ENCODE results near the gene TSPAN13. TPM values are rescaled to one million over a fixed set of nuclear protein-coding genes. Genes with fewer than 3 reads are reported as not detected.
"Not testable (repeated sequence)": the region's sequence is repeated elsewhere in the genome, so short reads cannot be mapped to it uniquely, and the experiment has no call there.

Gene TSPAN13
- total RNA-seq, 1 donor from 2014 or later, result 81.1 TPM

DNA sequence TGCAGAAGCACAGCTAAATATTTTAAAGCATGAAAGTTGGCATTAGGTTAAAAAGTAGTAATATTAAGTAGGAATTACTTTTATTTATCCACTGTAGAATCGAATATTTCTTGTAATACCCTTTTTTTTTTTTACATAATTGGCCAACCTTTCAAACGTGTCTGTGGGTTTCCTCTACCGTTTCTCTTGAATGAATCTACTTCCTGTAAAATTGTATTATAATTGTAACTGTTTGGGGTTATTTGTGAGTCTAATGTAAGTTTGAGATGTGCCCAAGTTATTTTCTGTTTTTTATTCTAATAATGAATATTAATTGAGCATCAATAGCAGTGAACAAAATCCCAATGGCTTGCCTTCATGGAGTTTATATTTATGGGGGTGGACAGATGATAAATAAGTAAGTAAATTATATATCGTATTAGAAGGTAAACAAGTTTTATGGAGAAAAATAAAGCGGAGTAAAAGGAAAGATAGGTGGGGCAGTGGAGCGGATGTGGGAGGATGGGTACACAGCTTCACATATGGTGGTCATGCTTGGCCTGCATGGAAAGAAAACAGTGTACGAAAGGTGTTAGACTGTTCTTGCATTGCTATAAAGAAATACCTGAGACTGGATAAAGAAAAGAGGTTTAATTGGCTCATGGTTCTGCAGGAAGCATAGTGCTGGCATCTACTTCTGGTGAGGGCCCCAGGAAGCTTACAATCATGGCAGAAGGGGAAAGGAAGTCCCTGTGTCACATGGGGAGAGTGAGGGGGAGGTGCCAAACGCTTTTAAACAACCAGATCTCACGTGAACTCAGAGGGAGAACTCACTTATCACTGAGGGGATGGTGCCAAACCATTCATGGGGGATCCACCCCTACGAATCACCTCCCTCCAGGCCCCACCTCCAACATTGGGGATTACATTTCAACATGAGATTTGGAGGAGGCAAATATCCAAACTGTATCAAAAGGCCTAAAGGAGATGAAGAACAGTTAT lies 5.4 kb downstream of the TSPAN13 start:
- peaks cover 12% of the 10 kb centered on the region for H3K9me3 Mint-ChIP-seq (ENCODE audit: unreplicated experiment)
- H3K4me3 Mint-ChIP-seq (ENCODE audit: unreplicated experiment), result no peak overlapping the region
- H3K36me3 Mint-ChIP-seq (ENCODE audit: unreplicated experiment), result peaks cover 10% of the 10 kb centered on the region
- no peak for DNase-seq
- H3K4me1 Mint-ChIP-seq (ENCODE audit: low read depth, unreplicated experiment), result peaks cover 13% of the 10 kb centered on the region
- H3K27me3 Mint-ChIP-seq (ENCODE audit: unreplicated experiment), result peaks cover 10% of the 10 kb centered on the region
- TF ChIP-seq, protein P1, sequence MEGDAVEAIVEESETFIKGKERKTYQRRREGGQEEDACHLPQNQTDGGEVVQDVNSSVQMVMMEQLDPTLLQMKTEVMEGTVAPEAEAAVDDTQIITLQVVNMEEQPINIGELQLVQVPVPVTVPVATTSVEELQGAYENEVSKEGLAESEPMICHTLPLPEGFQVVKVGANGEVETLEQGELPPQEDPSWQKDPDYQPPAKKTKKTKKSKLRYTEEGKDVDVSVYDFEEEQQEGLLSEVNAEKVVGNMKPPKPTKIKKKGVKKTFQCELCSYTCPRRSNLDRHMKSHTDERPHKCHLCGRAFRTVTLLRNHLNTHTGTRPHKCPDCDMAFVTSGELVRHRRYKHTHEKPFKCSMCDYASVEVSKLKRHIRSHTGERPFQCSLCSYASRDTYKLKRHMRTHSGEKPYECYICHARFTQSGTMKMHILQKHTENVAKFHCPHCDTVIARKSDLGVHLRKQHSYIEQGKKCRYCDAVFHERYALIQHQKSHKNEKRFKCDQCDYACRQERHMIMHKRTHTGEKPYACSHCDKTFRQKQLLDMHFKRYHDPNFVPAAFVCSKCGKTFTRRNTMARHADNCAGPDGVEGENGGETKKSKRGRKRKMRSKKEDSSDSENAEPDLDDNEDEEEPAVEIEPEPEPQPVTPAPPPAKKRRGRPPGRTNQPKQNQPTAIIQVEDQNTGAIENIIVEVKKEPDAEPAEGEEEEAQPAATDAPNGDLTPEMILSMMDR (IDR thresholded peaks at IDR 0.05; ENCODE audit: partially characterized antibody, unreplicated experiment), result no peak
- no peak overlapping the region for H3K27ac Mint-ChIP-seq (ENCODE audit: unreplicated experiment)

DNA sequence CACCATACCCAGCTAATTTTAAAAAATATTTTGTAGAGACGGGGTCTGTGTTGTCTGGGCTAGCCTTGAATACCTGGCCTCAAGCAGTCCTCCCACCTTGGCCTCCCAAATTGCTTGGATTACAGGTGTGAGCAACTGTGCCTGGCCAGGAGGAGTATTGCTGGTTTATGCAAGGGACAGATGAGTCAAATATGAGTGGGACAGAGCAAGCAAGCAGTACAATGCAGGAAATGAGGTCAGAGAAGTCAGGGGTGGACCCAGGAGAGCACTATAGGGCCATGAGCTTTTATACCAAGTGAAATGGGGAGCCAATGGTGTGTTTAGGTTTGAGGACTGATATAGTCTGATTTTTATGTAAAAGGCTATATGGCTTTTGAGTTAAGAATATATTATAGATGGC lies 6.3 kb downstream of the TSPAN13 start:
- Mint-ChIP-seq H3K36me3 (ENCODE audit: unreplicated experiment) (peaks cover 10% of the 10 kb centered on the region), H3K4me3 (ENCODE audit: unreplicated experiment) (no peak overlapping the region), H3K27me3 (ENCODE audit: unreplicated experiment) (peaks cover 3% of the 10 kb centered on the region), H3K4me1 (ENCODE audit: low read depth, unreplicated experiment) (peaks cover 13% of the 10 kb centered on the region), H3K9me3 (ENCODE audit: unreplicated experiment) (peaks cover 3% of the 10 kb centered on the region), H3K27ac (ENCODE audit: unreplicated experiment) (no peak overlapping the region)
- TF ChIP-seq, protein P1 (IDR thresholded peaks at IDR 0.05; ENCODE audit: partially characterized antibody, unreplicated experiment), result no peak
- no peak for DNase-seq

DNA sequence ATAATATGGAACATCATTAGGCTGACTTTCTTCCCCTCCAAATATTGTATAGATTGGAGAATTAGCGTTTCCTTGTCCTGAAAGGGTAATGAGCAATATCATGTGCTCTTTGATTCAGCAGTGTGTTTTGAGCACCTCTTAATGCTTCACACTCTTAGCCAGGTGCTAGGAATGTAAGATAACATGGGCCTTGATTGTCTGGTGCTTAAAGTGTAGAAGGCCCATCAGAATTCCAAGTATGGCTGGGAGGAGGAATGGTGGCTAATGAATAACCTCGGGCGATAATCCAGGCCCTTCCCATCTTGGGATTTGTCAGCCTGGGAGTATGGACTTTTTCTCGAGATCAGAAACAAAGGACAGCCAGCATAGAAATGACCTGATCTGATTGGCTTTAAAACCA lies 8.6 kb downstream of the TSPAN13 start:
- Mint-ChIP-seq H3K9me3 (ENCODE audit: unreplicated experiment) (peaks cover 2% of the 10 kb centered on the region), H3K27me3 (ENCODE audit: unreplicated experiment) (no peaks in the 10 kb centered on the region), H3K4me3 (ENCODE audit: unreplicated experiment) (no peak overlapping the region), H3K27ac (ENCODE audit: unreplicated experiment) (no peak overlapping the region), H3K4me1 (ENCODE audit: low read depth, unreplicated experiment) (peaks cover 7% of the 10 kb centered on the region), H3K36me3 (ENCODE audit: unreplicated experiment) (peaks cover 10% of the 10 kb centered on the region)
- no peak for DNase-seq
- TF ChIP-seq, protein P1 (IDR thresholded peaks at IDR 0.05; ENCODE audit: partially characterized antibody, unreplicated experiment), result no peak

DNA sequence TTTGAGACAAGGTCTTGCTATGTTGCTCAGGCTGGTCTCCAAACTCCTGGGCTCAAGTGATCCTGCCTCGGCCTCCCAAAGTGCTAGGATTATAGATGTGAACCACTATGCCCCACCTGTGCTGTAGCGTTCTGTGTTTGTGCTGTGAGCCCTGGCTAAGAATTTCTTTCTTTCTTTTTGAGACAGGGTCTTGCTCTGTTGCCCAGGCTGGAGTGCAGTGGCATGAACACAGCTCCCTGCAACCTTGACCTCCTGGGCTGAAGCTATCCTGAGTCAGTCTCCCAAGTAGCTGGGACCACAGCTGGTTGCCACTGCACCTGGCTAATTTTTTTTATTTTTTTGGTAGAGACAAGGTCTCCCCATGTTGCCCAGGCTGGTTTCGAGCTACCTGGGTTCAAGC lies 11.4 kb downstream of the TSPAN13 start:
- Mint-ChIP-seq H3K4me1 (ENCODE audit: low read depth, unreplicated experiment) (peaks cover 5% of the 10 kb centered on the region), H3K36me3 (ENCODE audit: unreplicated experiment) (peaks cover 10% of the 10 kb centered on the region), H3K27ac (ENCODE audit: unreplicated experiment) (no peak overlapping the region), H3K4me3 (ENCODE audit: unreplicated experiment) (no peak overlapping the region), H3K27me3 (ENCODE audit: unreplicated experiment) (peaks cover 3% of the 10 kb centered on the region), H3K9me3 (ENCODE audit: unreplicated experiment) (peaks cover 2% of the 10 kb centered on the region)
- TF ChIP-seq, protein P1 (IDR thresholded peaks at IDR 0.05; ENCODE audit: partially characterized antibody, unreplicated experiment), result no peak
- DNase-seq, result no peak

DNA sequence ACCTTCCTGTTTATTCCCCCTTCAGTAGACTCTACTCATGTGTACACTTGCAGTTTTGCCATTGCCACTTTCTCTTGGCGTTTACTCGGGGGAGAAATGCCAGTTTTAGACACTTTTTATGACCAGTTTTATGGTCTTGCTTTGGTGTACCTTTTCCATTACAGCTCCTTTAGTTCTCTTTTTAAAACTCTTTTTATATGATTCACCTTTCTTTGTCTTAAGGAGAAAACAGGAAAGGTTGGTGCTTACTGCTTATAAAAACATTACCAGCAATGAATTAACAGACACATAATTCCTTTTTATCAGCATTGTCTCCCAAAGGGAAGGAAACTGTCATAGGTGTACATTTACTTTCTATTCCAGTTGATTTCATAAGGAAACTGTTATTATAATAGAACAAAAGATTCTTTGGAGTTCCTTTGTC lies 11.9 kb downstream of the TSPAN13 start:
- H3K36me3 Mint-ChIP-seq (ENCODE audit: unreplicated experiment), result peaks cover 10% of the 10 kb centered on the region
- no peak overlapping the region for H3K4me3 Mint-ChIP-seq (ENCODE audit: unreplicated experiment)
- H3K27me3 Mint-ChIP-seq (ENCODE audit: unreplicated experiment), result peaks cover 3% of the 10 kb centered on the region
- peaks cover 3% of the 10 kb centered on the region for H3K9me3 Mint-ChIP-seq (ENCODE audit: unreplicated experiment)
- TF ChIP-seq, protein P1 (IDR thresholded peaks at IDR 0.05; ENCODE audit: partially characterized antibody, unreplicated experiment), result no peak
- no peak overlapping the region for H3K27ac Mint-ChIP-seq (ENCODE audit: unreplicated experiment)
- H3K4me1 Mint-ChIP-seq (ENCODE audit: low read depth, unreplicated experiment), result peaks cover 5% of the 10 kb centered on the region
- DNase-seq, result no peak

DNA sequence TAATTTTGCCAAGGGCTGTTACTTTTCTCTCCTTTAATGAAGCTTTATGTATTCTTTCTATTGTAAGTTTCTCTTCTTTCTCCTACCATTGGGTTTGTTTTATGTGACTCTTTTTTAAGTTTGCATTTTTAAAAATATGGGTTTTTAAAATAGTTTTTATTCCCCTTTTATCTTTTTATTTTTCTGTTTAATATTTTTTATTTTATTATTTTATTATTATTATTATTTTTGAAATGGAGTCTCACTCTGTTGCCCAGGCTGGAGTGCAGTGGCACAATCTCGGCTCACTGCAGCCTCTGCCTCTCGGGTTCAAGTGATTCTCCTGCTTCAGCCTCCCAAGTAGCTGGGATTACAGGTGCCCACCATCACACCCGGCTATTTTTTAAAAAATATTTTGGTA lies 16.4 kb downstream of the TSPAN13 start:
- not testable (repeated sequence) for DNase-seq; H3K27me3 Mint-ChIP-seq (ENCODE audit: unreplicated experiment); H3K9me3 Mint-ChIP-seq (ENCODE audit: unreplicated experiment); H3K4me3 Mint-ChIP-seq (ENCODE audit: unreplicated experiment); H3K36me3 Mint-ChIP-seq (ENCODE audit: unreplicated experiment); H3K27ac Mint-ChIP-seq (ENCODE audit: unreplicated experiment)
- H3K4me1 Mint-ChIP-seq (ENCODE audit: low read depth, unreplicated experiment), result peaks cover 14% of the 10 kb centered on the region
